GM12874 (cell line): ENCODE results near the gene TFDP1.

ENCODE experiments used
- TF ChIP-seq, protein P1 (sequence below): IDR thresholded peaks from 2 replicates; pipeline ENCODE4 v1.5.1; 2011; ENCODE audit warnings: low read depth, mild to moderate bottlenecking, control low read depth, low read length, moderate library complexity; ENCODE audit not compliant: insufficient read depth

The TFDP1 gene

DNA sequence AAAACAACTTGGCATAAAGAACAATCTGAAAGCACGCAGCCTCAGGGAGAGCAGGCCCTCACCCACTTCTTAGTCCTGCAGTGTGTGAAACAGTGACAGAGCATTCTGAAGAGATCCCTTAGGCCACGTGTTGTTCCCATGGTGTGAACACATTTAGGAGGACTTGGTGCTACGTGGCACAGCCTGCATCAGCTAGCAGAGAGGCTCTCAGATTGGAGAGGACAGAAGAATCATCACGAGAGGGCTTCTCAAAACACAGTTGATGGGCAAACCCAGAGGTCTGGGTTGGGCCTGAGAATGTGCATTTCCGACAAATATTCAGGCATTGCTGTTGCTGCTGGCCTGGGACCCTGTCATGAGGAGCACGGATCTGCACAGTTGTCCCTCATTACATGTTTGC lies 26.1 kb upstream of the TFDP1 start:
- TF ChIP-seq, protein P1, sequence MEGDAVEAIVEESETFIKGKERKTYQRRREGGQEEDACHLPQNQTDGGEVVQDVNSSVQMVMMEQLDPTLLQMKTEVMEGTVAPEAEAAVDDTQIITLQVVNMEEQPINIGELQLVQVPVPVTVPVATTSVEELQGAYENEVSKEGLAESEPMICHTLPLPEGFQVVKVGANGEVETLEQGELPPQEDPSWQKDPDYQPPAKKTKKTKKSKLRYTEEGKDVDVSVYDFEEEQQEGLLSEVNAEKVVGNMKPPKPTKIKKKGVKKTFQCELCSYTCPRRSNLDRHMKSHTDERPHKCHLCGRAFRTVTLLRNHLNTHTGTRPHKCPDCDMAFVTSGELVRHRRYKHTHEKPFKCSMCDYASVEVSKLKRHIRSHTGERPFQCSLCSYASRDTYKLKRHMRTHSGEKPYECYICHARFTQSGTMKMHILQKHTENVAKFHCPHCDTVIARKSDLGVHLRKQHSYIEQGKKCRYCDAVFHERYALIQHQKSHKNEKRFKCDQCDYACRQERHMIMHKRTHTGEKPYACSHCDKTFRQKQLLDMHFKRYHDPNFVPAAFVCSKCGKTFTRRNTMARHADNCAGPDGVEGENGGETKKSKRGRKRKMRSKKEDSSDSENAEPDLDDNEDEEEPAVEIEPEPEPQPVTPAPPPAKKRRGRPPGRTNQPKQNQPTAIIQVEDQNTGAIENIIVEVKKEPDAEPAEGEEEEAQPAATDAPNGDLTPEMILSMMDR: no peak

DNA sequence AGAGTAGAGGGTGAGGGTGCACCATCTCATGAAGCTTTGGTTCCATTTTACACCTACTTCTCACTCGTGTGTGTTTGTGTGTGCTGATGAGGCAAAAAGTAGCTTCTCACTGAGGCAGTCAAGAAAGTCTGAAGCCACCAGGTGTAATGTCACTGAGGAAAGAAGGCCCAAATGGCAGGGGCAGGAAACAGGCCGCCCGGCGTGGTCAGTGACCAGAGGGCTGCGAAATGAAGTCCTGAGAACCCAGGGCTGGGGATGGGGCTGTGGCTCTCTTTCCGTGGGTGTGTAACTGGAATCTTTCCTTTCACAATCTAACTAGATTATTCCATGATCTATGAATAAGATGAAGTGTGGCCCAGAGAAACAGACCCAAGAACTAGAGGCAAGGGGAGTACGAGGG lies 25.5 kb upstream of the TFDP1 start:
- TF ChIP-seq, protein P1: no peak

DNA sequence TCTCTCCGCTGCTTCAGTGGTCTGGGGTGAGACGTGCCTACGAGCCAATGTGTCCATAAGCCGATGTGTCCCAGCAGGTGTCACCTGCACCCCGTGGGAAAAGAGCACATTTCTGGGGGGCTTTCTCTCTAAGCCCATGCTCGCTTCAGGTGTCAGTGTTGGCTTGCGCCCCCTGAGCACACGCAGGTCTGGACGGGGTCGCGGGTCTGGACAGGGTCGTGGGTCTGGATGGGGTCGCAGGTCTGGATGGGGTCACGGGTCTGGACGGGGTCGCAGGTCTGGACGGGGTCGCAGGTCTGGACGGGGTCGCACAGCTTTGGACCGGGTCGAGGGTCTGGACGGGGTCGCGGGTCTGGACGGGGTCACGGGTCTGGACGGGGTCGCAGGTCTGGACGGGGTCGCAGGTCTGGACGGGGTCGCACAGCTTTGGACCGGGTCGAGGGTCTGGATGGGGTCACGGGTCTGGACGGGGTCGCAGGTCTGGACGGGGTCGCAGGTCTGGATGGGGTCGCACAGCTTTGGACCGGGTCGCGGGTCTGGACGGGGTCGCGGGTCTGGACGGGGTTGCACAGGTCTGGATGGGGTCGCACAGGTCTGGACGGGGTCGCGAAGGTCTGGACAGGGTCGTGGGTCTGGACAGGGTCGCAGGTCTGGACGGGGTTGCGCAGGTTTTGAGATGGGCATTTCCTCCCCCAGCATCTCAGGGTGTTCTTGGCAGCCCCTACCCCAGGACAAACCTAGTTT lies 24.5 kb upstream of the TFDP1 start:
- TF ChIP-seq, protein P1: no peak

DNA sequence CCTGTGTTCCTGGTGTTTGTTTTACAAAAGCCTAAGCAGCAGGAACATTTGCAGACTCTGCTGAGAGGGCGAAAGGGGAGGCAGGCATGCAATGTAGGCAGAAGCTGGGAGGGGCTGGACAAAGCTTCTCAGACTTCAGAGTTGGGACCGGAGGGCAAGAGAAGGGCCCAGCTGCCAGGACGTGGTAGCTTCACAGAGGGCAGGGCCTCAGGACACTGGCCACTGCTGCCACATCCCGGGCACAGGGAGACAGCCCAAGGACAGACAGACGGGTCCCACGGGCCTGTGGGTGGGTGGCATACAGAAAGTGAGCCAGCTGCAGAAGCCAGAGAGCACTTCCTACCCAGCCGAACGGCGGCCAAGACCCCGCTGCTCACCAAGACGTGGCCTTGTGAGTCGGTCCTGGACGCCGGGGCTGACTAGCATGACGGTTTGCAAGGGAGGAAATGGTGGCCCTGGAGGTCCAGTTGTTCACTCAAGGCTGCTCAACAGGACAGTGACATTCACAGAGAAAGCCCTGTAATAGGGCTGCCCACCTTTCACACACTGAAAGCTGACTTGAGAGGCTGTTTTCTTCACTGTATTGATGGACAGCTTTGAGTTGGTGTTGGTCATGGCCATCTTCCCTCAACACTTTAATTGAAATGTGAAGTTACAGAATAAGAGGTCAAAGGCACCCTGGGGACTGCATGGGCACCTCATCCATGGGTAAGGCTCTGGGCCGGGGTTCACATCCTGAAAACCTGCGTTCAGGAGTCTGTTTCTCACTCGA lies 23.7 kb upstream of the TFDP1 start:
- TF ChIP-seq, protein P1: no peak

DNA sequence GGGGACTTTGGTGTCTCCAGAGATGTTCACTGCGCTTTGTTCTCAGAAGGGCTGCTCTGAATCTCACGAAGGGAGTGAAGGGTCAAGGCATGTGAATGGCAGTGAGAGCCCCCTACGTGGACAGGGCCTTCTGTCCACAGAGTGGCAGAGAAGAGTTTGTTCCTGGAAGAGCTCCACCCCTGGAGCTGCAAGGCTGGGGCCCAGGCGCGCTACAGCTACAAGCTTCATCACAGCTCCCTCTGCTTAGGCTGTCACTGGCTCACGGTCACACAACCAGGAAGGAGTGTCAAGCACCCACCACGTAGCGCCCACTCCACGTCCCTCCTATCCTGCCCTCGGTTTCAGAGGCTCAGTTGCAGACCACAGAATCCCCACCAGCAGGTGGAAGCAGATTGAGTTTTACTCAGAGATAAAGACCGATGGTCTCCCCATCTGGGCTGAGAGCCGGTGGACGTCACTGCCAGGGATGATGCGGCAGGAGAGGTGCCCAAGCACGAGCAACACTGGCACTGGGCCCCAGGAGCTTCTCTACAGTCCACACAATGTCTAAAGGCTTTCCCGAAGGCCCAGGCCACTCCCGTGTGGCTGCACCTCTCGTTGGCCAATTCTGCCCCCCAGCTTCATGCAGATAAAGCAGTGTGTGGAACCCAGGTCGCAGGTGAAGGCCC lies 23.0 kb upstream of the TFDP1 start:
- TF ChIP-seq, protein P1: no peak

DNA sequence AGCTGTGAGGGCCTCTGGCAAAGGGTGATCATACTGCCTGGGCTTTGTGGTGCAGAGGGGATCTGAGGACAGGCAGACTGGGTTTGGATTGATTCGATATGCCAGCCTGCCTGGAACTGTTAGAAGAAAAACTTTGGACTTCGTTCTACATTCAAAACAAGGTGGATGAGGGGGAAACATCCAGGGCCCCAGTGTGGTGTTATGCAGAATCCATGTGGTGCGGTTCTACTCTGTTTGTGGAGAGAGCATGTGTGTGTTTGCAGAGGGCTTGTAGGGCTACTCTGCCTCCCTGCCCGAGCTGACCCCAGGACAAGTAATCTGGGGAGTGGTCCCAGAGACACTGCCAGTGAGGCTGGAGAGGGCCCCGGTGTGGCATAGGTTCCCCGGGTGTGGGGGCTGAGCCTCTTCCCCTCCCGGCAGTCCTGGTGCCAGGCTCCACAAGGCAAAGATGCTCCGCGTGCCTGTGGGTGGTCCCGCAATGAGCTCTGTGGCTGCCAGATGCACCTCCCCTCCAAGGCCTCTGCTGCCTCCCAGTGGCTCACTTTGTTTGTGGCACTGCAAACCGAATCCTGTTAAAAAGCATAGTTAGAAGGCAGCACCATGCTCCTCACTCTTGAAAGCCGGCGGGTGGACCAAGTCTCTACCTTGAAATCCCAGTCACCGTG lies 22.3 kb upstream of the TFDP1 start:
- TF ChIP-seq, protein P1: peak; percentile 79

DNA sequence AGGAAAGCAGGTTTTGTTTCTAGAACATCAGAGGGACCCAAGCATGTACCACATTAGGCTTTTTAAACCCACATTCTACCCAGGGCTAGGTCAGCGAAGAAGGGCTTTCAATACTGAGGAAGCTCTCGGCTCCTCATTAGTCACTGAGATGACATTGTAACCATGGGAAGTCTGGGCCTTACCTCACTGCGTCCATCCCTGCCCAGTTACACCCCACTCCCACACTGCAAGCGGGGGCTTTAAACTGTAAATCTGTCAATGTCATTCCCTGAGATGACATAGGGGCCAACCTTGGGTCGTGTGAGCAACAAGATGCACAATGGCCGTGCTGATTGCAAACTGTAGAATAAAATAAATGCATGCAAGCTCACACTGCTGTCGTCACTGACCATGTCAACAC lies 21.7 kb upstream of the TFDP1 start:
- TF ChIP-seq, protein P1: no peak
